ENCODE measurements around the gene CD109. TPM values are rescaled to one million over a fixed set of nuclear protein-coding genes. Genes with fewer than 3 reads are reported as not detected.

Gene CD109
- total RNA-seq, 4 donors from 2014 or later, result 13.4 to 29.3 (median 20.2) TPM

DNA sequence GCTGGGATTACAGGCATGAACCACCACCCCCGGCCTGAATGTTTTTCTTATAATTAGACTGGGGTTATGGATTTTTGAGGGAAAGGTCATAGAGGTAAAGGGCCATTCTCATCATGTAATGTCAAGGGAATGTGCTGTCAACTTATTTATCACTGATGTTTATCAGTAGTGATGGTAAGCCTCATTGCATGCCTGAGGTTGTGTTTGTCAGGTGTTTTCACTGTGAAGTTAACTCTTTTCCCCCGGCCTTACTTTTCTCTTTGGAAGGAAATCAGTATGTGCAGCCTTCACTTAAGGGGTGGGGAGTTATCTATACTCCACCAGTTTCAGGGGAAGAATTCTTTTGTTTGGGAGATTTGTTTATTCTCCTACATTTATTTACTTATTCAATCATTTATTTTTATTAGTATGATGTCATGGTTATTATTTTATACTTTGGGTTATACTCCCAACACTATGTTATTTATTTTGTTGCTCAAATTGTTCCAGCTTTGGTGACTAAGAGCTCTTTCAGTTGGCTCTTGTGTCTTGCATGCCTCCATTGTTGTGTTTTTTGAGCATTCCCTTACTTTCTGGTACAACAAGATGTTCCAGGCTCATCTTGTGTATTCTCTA is 39.4 kb upstream of the CD109 start:
- ATAC-seq (ENCODE audit: low FRiP score) (no peak), DNase-seq (ENCODE audit: low spot score) (no peak)
- TF ChIP-seq, protein P1, sequence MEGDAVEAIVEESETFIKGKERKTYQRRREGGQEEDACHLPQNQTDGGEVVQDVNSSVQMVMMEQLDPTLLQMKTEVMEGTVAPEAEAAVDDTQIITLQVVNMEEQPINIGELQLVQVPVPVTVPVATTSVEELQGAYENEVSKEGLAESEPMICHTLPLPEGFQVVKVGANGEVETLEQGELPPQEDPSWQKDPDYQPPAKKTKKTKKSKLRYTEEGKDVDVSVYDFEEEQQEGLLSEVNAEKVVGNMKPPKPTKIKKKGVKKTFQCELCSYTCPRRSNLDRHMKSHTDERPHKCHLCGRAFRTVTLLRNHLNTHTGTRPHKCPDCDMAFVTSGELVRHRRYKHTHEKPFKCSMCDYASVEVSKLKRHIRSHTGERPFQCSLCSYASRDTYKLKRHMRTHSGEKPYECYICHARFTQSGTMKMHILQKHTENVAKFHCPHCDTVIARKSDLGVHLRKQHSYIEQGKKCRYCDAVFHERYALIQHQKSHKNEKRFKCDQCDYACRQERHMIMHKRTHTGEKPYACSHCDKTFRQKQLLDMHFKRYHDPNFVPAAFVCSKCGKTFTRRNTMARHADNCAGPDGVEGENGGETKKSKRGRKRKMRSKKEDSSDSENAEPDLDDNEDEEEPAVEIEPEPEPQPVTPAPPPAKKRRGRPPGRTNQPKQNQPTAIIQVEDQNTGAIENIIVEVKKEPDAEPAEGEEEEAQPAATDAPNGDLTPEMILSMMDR (IDR thresholded peaks at IDR 0.05), result no peak

DNA sequence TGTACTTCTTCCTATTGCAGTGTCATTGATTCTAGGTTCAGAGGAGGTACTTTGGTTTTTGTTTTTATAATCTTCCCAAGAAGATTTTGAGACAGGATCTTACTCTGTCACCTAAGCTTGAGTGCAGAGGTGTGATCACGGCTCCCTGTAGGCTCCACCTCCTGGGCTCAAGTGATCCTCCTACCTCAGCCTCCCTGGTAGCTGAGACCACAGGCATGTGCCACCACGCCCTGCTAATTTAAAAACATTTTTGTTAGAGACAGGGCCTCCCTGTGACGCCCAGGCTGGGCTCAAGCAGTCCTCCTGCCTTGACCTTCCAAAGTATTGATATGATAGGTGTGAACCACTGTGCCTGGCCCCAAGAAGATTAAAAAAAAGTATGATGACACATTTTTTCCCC is 38.8 kb upstream of the CD109 start:
- TF ChIP-seq, protein P1 (IDR thresholded peaks at IDR 0.05), result no peak
- ATAC-seq (ENCODE audit: low FRiP score) (no peak), DNase-seq (ENCODE audit: low spot score) (no peak)

DNA sequence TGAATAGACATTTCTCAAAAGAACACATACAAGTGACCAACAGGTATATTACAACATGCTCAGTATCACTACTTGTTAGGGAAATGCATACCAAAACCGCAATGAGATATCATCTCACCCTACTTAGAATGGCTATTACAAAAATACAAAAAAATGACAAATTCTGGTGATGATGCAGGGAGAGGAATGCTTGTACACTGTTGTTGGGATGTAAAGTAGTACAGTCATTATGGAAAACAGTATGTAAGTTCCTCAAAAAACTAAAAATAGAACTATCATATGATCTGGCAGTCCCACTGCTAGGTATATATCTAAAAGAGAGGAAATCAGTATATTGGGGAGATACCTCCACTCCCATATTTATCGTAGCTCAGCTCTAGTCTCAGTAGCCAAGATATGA is 31.3 kb upstream of the CD109 start:
- no peak for ATAC-seq (ENCODE audit: low FRiP score)

DNA sequence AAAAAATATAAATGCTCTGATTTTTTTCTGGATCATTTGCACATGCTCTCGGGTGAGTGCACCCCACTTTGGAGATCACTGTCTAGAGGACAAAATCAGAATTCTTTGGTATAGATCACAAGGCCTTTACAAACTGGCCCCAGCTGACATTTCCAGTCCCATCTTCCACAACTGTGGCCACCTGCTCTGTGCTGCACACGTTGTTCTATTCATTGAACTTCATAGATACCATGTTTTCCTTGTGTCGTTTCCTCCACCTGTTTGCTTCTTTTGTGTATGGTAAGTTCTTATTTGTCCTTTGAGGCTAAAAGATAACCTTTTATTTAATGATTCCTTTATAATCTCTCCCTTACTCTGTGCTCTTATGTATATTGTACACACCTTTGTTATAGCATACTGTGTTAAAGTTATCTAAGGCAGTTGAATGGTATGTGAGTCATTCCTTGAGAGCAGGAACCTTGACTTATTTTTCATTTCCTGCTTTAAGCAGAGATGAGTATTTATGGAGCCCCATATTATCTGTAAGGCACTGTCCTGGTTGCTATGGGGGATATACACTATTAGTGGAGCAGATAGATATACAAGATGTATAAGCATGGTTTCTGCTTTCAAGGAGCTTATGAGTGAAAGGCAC is 30.2 kb upstream of the CD109 start:
- DNase-seq (ENCODE audit: low spot score), result no peak
- no peak for ATAC-seq (ENCODE audit: low FRiP score)
- TF ChIP-seq, protein P1 (IDR thresholded peaks at IDR 0.05), result no peak

More for the DNA sequence above, 31.3 kb upstream of the CD109 start:
- DNase-seq (ENCODE audit: low spot score), result no peak
- TF ChIP-seq, protein P1 (IDR thresholded peaks at IDR 0.05), result no peak

DNA sequence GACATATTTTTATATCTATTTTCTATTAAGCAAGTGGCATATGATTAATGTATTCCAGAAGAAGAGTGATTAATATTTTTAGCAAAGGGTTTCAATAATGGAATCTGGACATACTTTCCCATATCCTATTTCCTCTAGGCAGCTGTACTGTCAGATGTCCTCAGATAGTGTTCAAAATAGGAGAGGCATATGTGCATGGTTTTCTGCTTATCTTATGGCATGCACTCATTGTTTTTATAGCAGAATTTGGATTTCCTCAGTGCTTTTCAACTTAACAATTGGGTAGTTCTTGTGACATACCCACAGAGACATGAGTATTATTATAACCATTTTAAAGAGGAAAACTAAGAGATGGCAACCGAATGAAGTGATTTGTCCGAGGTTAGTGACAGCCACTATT is 29.6 kb upstream of the CD109 start:
- DNase-seq (ENCODE audit: low spot score) (no peak), ATAC-seq (ENCODE audit: low FRiP score) (no peak)
- TF ChIP-seq, protein P1 (IDR thresholded peaks at IDR 0.05), result no peak

DNA sequence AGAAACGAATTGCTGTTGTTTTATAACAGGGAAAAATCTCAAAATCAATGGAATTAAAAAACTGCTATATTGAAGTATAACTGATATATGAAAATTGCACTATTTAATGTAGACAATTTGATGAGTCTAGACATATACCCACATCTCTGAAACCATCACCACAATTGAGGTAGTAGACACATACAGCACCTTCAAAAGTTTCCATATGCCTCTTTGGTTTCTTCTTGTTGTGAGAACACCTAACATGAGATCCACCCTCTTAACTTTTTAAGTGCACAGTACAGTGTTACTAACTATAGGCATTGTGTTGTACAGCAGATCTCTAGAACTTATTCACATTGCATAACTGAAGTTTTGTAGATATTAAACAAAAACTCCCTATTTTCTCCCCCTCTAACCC is 28.2 kb upstream of the CD109 start:
- ATAC-seq (ENCODE audit: low FRiP score), result no peak

More for the DNA sequence above, 28.2 kb upstream of the CD109 start:
- TF ChIP-seq, protein P1 (IDR thresholded peaks at IDR 0.05), result no peak
- DNase-seq (ENCODE audit: low spot score), result no peak
